GM23338 (cell line): ENCODE results near the gene TMEM37.

Experiments used
- CTCF ChIP-seq, 2 experiments: fragments of 200-600 bp in 1 of 2; sonication (generic) in 1 of 2; conservative IDR thresholded peaks; 2 replicates each; pipeline versions ENCODE4 v1.5.1 to v1.6.1; 2016 to 2017; ENCODE audit warnings: antibody characterized with exemption in 2 of 2, low read depth in 2 of 2, mild to moderate bottlenecking in 2 of 2, moderate library complexity in 1 of 2
- ETS1 ChIP-seq: IDR thresholded peaks from 2 replicates; pipeline ENCODE4 v1.6.1; 2016; ENCODE audit warnings: antibody characterized with exemption
- EZH2 ChIP-seq: fragments of 200-600 bp; sonication (generic); IDR thresholded peaks from one replicate; pipeline ENCODE4 v1.8.0; 2017; ENCODE audit warnings: antibody characterized with exemption, mild to moderate bottlenecking, low read depth; ENCODE audit not compliant: unreplicated experiment
- NANOG ChIP-seq: IDR thresholded peaks from 2 replicates; pipeline ENCODE4 v1.6.1; 2016; ENCODE audit warnings: antibody characterized with exemption, borderline replicate concordance
- POLR2AphosphoS5 ChIP-seq: IDR thresholded peaks from 2 replicates; pipeline ENCODE4 v1.6.1; 2016; ENCODE audit warnings: antibody characterized with exemption, low read depth
- REST ChIP-seq: IDR thresholded peaks from one replicate; pipeline ENCODE4 v1.6.1; 2018; ENCODE audit warnings: antibody characterized with exemption; ENCODE audit not compliant: unreplicated experiment

- TF ChIP-seq REST (no peak), EZH2 (no peak), CTCF (conservative IDR thresholded peaks at IDR 0.05; ENCODE audit: low read depth in 2 of 2) (no peak), NANOG (no peak), ETS1 (no peak), POLR2AphosphoS5 (no peak)
Observed at GRCh38 chr2:119427756-119428155, 3.9 kb upstream of the TMEM37 start.
